EH (cell line): Measurements from ENCODE around the gene STARD10.
"Not testable (repeated sequence)": the region's sequence is repeated elsewhere in the genome, so short reads cannot be mapped to it uniquely, and the experiment has no call there.

Experiments used
- DNase-seq: peaks from one replicate; pipeline ENCODE4 v3.0.0-alpha.2; 2015; ENCODE audit warnings: low read depth

Gene STARD10

GRCh38 chr11:72826191-72826941 lies 32.5 kb upstream of the STARD10 start:
- no peak for DNase-seq

GRCh38 chr11:72825661-72826060 lies 31.8 kb upstream of the STARD10 start:
- DNase-seq, result no peak

DNA sequence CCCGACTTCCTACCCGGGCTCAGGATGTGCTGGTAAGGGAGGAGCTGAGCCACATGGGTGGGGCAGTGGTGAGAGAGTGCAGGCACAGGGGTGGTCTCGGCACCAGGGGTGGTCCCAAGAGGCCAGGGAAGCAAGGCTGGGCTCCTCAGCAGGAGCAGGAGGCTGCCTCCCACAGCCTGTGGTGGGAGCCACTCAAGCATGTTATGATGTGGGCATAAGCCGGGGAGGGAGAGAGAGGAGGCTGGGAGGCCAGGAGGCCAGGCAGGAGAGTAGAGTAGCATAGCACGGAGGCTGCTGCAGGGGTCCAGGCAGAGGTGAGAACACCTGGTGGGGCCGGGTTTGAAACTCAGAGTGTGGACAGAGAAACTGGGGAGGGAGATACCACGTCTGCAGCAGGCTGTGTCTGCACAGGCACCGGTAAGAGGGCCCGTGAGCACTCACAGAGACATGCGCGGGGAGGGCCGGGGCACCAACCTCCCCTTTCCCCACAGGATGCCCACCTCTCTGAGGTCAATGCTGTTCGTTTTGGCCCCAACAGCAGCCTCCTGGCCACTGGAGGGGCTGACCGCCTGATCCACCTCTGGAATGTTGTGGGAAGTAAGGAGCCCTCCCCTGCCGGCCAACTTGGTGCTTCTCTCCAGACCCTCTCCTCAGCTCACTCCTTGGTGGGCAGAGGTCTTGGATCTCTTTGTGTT lies 31.1 kb upstream of the STARD10 start:
- DNase-seq, result no peak

DNA sequence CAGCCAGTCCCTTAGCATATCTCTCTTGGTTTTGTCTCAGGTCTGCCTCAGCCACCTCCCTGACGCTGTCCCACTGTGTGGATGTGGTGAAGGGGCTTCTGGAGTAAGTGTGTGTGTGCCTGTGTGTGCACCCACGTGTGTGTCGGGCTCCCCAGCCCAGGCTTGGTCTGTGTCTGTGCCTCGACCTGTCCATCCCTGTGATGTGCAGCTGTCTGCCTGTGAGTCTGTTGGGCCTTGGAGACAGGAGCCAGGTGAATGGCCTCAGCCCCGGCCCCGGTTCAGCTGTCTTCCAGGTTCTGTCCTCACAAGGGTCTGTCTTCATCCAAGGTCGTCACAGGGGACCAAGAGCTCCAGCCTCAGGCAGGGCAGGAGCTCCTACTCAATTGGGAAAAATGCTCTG lies 30.2 kb upstream of the STARD10 start:
- no peak for DNase-seq

DNA sequence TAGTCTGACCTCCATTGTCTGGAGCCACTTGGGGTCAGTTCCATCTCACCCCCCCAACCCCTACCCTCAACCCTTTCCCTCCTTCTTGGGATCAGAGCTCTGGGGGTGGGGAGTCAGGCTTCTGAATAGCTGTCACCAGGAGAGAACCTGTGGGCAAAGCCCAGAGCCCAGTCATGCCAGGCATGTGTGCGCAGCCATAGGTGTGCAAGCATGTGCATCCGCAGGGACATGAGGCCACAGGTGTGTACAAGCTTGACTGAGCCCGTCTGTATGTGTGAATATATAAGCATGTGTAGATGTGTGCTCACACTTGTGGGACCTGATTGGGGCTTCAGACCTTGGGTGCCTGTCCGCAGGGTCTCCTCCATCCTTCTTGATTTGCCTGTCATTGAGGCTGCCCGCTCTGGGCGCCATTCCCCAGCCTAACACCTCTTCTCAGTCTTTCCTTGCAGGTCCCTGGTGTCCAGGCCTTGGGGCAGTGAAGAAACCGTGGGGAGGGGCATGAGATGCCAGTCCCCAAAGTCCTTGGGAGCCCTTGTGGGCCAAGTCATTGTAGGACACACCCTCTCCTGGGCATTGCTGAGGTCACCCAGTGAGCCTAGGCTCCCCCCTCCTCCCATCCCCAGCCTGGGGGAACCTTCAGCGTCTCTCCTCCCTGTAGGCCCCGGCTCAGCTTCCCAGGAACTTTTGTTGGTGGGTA lies 29.4 kb upstream of the STARD10 start:
- DNase-seq, result no peak

GRCh38 chr11:72821920-72822799 lies 28.3 kb upstream of the STARD10 start:
- DNase-seq, result peak; percentile 86

DNA sequence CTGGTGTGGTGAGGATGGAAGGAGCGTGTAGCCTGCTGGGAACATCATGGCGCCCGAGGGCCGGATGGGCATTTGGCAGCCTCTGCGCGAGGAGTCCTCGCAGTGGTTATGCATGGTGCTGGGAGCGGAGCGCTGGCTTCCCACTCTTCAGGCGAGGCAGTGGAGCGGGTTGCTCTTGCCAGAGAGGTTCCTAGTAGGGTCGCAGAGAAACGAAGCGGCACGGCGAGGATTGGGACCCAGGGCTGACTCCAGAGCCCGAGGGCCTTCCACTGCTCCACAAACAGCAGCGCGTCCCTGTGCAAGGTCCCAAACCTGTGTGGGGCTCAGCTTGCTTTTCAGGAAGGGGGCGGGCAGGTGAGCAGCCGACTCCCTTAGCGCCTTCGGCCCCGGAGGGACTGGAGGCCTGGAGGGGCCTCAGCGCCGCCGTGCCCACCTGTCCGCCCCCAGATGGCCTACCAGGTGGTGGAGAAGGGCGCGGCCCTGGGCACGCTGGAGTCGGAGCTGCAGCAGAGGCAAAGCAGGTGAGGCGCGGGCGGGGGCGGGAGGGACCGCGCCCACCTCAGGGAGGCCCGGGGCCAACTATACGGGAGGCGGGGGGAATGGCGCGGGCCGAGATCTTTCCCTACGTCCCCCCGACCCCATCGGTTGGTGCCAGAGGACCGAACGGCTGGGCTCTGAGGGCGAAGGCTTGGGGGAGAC lies 27.5 kb upstream of the STARD10 start:
- DNase-seq, result no peak

DNA sequence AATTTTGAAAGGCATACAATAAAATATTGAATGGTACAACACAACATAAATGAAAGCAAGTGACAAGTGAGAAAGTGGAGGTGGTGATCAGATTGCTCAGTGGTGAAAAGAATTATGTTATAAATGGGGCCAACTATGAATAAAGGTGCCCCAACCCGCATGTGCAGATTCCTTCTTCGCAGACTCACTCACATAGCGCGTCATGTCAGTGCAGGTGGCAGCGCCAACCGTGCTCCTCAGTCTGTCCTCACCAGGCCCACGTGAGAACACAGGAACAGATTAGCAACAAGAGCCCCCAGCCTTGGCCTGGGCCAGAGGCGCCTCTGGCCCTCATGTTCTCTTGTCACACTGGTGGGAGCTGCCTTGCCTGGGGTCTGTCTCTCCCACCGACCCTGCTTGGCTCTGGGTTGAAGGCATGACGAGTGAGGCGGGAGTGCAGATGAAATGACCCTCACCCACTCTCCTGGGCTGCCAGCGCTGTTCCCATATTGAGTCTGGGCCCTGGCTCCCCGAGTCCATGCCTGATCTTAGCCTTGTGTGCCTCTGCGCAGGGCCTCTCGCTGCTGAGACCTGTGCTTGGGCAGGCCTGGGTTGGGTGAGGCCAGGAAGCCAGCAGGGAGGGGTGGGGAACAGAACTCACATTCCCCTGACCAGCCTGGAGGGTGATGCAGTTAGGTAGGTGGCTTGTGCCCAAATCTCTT lies 26.7 kb upstream of the STARD10 start:
- DNase-seq, result no peak

- no peak for DNase-seq
Observed at GRCh38 chr11:72818971-72819370, 25.1 kb upstream of the STARD10 start.

- DNase-seq, result no peak
Observed at GRCh38 chr11:72817966-72818365, 24.1 kb upstream of the STARD10 start.

GRCh38 chr11:72816404-72816990 lies 22.6 kb upstream of the STARD10 start:
- DNase-seq, result peak; percentile 32

DNA sequence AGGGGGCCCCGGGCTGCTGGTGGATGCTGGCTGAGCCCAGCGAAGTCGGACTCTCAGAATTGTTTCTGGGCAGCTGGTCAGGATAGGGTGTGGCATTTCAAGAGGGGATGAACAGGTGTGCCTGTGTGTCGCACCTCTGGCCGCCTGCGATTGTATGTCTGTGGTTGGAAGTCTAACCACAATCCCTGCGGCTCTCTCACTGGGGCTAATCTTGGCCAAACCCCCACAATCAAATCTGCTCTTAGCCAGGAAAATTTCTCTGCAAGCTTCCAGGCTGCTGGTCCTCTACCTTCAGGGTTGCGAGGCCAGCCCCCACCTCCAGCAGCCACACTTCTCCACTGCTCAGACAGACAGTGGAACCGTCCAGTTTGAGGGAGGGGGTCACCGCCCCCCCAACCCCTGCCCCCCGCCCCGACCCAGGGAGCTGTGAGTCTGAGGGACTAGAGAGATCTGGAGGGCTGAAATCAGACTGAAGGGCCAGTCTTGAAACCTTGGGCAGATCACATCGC lies 21.3 kb upstream of the STARD10 start:
- no peak for DNase-seq

DNA sequence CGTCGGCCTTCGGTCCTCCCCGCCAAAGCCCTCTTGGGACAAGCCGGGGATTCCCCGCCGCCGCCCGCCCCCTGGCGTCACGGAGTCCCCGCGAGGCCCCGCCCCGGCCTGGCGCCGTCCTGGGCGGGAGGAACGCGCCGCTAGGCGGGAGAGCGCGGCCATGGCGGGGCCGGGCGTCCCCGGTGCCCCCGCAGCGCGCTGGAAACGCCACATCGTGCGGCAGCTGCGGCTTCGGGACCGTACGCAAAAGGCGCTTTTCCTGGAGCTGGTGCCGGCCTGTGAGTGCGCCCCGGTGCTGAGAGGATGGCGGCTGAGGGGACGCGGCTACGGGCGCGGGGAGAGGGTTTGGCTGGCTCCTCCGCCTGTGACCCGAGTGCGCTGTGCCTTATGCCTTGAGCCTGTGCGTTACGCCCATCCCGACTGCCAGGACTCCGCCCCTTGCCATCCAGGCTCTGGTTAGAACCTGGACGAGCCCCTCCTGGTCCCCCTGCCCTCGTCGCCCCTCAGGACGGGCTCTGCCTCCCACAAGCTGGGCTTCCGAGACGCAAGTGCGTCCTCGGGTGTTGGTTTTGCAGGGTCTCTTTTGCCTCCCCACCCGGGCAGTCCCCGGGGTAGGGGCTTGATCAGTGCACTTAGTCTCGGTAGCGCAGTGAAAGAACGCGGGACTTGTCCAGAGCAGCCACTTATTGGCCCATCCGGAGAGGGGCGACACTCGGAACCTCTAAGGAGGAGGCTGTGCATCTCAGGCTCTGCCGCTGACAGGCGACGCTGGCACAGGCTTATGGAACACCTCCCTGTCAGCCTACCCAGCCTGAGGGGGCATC lies 20.7 kb upstream of the STARD10 start, which contains the start of gene ATG16L2:
Gene ATG16L2 (plus strand): TSS at position 126 of the 824 bp plus-strand sequence. CDS start 35 bp downstream, at position 161.
- peak; percentile 85 for DNase-seq

DNA sequence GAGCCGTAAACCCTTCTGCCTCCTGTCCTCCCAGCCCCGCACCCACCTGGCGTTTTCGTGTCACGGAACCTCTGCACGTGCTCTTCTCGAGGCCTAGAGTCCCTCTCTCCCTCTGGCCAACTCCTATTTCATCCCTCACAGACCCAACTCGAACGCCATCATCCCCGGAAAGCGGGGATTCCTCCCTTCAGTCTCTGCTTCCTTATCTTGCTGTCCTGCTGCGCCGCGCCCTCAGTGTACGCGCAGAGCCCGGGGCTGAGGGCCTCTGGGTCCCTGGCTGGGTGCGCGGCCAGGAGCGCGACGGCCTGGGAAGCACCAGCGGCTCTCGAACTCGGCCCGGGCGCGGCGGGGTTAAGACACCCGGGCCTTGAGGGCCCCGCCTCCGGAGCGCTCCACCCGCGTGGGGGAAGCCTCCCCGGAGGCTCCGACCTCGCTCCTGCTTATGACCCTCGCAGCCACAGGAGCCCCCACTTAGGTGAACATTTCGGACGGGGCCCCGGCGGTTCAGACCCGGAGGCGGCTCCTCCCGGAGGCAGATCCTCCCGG lies 20.0 kb upstream of the STARD10 start:
- peak; percentile 85 for DNase-seq

- peak; percentile 71 for DNase-seq
Observed at GRCh38 chr11:72812967-72813739, 19.3 kb upstream of the STARD10 start.

DNA sequence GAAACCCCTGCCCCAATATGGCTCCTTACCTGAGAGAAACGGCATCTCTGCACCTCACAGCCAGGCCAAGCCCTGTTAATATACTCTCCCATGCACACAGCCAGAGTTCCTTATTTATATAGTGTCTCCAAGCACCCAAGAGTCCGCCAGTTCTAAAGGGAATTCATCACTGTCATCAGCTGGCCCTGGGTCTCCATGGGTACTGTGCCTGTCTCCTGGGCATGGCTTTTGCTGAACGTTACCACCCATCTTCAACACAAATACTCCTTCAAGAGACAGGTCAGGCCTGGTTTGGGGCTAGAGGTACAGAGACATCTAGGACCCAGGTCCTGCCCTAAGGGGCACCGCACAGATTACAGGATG lies 18.7 kb upstream of the STARD10 start:
- DNase-seq, result no peak

- not testable (repeated sequence) for DNase-seq
Observed at GRCh38 chr11:72811686-72812085, 17.8 kb upstream of the STARD10 start.

DNA sequence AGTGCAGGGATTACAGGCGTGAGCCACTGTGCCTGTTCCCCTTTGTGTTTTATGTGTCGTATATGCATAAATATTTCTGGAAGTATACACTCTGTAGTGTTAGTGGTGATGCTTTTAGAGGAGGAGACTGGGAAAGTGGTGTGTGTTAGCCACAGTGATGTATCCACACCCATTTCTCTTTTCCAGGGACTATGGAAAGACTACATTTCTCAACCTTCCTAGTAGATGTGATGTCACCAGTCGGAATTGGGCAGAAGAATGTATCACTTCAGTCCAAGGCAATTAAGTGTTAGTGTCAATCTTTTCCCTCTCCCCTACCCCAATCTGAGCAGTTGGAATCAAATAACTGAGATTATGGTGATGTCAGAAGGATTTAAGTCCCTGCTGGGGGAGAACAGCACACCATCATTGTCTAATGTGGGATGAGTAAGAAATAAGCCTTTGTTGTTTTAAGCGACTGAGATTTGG lies 14.5 kb upstream of the STARD10 start:
- peak; percentile 45 for DNase-seq
